ENCODE results near the gene DPP3.

- TF ChIP-seq, protein P1, sequence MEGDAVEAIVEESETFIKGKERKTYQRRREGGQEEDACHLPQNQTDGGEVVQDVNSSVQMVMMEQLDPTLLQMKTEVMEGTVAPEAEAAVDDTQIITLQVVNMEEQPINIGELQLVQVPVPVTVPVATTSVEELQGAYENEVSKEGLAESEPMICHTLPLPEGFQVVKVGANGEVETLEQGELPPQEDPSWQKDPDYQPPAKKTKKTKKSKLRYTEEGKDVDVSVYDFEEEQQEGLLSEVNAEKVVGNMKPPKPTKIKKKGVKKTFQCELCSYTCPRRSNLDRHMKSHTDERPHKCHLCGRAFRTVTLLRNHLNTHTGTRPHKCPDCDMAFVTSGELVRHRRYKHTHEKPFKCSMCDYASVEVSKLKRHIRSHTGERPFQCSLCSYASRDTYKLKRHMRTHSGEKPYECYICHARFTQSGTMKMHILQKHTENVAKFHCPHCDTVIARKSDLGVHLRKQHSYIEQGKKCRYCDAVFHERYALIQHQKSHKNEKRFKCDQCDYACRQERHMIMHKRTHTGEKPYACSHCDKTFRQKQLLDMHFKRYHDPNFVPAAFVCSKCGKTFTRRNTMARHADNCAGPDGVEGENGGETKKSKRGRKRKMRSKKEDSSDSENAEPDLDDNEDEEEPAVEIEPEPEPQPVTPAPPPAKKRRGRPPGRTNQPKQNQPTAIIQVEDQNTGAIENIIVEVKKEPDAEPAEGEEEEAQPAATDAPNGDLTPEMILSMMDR (conservative IDR thresholded peaks at IDR 0.05; ENCODE audit: low read depth, low read length): no peak
- TF ChIP-seq MXI1 (IDR thresholded peaks at IDR 0.05; ENCODE audit: borderline replicate concordance, low read depth, low read length): no peak
- no peak for TF ChIP-seq POLR2A (IDR thresholded peaks at IDR 0.05; ENCODE audit: low read depth, low read length)
- no peak for TF ChIP-seq RCOR1 (IDR thresholded peaks at IDR 0.05; ENCODE audit: insufficient replicate concordance, low read length)
- no peak for TF ChIP-seq BHLHE40 (IDR thresholded peaks at IDR 0.05; ENCODE audit: low read depth, low read length)
- no peak for TF ChIP-seq ELK1 (IDR thresholded peaks at IDR 0.05; ENCODE audit: borderline replicate concordance, low read depth, low read length)
- TF ChIP-seq CEBPB (IDR thresholded peaks at IDR 0.05; ENCODE audit: low read depth, low read length): no peak
- TF ChIP-seq MAZ (IDR thresholded peaks at IDR 0.05; ENCODE audit: borderline replicate concordance, low read depth, low read length): no peak
- no peak for TF ChIP-seq RFX5 (IDR thresholded peaks at IDR 0.05; ENCODE audit: low read depth, low read length)
- no peak for TF ChIP-seq RAD21 (IDR thresholded peaks at IDR 0.05; ENCODE audit: low read length)
- no peak for TF ChIP-seq SMC3 (IDR thresholded peaks at IDR 0.05; ENCODE audit: low read depth, low read length)
Measured at GRCh38 chr11:66548774-66549630, 68.8 kb downstream of the DPP3 start.

All from IMR-90 (cell line).